HG02943 (cell line): ENCODE results near the gene WFIKKN1.

ENCODE experiments used
- ATAC-seq: cut with Tn5 transposase; IDR thresholded peaks from one replicate; pipeline ENCODE4 v1.9.1; 2021; ENCODE audit warnings: mild to moderate bottlenecking, low read depth, moderate library complexity; ENCODE audit not compliant: unreplicated experiment

WFIKKN1 gene

DNA sequence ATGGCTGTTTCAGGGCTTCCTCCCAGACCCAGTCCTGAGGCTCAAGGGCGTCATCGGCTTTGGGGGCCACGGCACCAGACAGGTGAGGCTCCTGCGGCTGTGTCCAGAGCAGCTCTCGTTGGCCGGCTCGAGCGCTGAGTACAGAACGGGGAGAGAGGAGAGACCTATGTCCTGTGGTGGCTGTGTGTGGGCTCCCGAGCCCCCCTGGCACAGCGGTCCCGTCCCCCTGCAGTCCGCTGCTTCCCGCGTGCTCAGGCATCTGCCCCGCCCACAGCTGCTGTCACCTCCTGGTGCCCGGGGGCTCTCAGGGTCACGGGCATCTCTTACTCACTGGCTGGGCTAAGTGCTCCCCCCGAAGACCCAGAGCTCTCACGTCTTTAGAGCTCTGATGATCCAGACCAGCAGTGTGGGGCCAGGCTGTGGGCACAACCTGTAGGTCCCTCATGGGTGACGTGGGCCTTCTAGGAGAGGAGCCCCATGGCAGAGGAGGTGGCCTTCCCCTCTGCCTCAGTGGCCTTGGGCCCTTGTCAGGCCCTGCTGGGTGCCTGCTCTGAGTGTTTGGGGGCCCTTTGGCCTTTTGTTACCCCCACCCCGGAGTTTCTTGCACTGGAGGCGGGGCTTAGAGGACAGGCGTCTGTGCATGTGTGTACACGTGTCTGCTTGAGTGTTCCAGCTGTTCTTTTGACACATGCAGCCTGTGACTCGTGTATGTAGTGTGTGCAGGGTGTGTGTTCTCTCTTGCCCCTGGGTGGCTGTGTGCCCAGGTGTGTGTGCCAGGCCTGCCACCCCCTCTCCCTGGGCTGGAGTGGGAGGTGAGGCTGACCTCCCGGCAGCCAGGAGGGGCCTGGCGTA is 21.9 kb downstream of the WFIKKN1 start:
- ATAC-seq: no peak

- ATAC-seq: no peak
Observed at GRCh38 chr16:654034-654433, 23.2 kb downstream of the WFIKKN1 start.

DNA sequence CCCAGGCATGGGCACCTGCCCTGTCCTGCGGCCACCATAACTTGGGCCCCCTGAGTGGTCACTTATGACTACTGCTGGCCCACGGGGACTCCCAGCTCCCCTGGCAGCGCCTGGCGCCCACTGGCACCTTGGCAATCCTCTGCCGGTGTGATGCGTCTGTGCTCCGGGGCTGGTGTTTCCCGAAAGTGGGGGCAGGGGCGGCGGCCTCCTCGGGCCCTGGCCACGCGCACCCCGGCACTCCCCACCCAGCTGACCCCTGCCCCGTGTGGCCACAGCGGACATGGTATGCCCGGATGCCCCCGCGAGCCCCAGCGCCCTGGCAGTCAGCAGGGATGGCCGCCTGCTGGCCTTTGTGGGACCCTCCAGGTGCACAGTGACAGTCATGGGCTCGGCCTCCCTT is 26.7 kb downstream of the WFIKKN1 start:
- ATAC-seq: no peak

- no peak for ATAC-seq
Observed at GRCh38 chr16:658679-659571, 28.1 kb downstream of the WFIKKN1 start.

GRCh38 chr16:659618-660017 is 28.8 kb downstream of the WFIKKN1 start:
- no peak for ATAC-seq

DNA sequence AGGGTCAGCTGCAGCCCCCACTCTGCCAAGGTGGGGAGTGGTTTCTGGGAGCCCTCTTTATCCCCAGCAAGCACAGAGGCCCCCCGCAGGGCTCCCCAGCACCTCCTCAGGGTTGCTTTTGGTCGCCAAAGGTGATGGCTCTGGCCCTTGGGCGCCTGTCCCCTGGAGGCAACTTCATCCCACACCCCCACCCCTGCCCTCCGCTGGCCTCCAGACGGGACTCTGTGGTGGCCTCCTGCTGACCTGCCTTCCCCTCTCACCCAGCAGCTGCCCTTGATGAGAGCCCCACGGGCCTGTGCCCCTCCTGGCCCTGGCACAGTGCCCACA is 29.3 kb downstream of the WFIKKN1 start:
- ATAC-seq: no peak

DNA sequence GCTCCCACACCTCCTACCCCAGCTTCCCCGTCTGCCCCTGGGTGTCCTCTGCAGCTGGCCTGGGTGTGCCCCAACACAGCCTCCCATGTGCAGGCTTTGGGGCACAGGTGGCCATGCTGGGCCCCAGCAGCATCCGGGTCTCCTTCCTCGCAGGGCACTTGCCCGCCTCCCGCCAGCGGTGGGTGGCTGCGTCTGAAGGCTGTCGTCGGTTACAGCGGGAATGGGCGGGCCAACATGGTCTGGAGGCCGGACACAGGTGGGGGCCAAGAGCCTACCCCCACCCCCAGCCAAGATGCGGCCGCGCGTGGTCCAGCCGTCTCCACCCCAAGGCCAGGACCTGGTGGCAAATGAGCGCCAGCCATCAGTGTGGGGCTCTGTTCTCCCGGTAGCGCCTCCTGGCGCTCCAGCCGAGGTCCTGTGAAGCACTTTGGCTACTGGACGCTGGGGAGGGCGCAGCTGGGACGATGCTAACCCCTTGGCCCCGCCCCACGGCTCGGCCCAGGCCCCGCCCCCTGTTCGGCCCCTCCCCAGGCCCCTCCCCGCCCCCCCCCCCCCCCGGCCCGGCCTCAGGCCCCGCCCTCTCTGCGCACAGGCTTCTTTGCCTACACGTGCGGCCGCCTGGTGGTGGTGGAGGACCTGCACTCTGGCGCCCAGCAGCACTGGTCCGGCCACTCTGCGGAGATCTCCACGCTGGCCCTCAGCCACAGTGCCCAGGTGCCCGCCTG is 29.8 kb downstream of the WFIKKN1 start:
- ATAC-seq: no peak

DNA sequence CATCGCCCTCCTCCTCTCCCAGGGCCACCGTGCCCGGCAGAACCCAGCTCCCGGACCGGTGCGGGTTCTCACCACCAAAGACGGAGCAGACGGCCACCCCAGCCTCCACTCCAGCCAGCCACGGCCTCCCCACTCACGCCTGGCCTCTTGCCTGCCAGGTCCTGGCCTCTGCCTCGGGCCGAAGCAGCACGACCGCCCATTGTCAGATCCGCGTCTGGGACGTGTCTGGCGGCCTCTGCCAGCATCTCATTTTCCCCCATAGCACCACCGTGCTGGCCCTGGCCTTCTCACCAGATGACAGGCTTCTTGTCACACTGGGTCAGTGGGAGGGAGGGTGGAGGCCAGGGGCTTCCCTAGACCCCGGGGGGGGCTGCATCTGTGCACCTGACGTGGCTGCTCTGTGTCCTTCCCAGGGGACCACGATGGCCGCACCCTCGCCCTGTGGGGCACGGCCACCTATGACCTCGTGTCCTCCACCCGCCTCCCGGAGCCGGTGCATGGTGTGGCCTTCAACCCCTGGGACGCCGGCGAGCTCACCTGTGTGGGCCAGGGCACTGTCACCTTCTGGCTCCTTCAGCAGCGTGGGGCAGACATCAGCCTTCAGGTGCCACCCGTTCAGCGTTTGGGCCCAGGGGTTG is 30.5 kb downstream of the WFIKKN1 start:
- ATAC-seq: no peak

- no peak for ATAC-seq
Observed at GRCh38 chr16:662095-662494, 31.3 kb downstream of the WFIKKN1 start.

GRCh38 chr16:662597-662996 is 31.8 kb downstream of the WFIKKN1 start:
- ATAC-seq: no peak

DNA sequence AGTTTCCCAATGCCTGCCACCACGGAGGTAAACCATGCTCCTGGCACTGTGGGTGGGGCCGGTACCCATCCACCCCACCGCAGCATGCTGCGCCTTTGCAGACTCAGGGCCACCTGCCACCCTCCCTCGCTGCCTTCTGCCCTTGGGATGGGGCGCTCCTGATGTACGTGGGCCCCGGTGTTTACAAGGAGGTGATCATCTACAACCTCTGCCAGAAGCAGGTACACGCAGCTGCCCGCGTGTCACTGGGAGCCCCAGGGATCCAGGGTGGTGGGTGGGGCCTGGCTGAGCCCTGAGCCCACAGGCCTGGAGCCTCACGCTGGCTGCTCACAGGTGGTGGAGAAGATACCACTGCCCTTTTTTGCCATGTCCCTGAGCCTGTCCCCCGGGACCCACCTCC is 35.8 kb downstream of the WFIKKN1 start:
- no peak for ATAC-seq

DNA sequence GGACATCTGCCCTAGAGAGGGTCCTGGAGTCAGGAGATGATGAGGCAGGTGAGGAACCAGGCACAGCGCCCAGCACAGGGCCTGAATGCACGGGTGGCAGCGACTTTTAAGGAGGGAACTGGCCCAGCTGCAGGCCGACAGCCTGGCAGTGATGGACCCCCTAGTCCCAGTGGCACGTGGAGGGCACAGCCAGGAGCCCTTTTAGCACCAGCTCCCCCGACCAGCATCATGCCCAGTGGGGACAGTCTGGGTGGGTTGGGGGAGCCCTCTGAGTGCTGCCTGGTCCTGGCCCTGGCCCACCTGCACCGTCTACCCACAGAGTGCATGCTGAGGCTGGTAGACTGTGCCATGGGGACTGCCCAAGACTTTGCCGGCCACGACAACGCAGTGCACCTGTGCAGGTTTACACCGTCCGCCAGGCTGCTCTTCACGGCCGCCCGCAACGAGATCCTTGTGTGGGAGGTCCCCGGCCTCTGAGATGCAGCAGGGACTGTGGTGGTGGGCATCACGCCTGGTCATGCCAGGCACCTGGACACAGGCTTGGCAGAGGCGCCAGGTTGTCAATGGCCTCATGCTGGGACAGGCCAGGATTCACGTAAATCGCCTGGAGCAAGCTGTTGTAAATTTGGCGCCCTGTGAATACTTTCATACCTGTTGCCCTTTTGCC is 36.5 kb downstream of the WFIKKN1 start:
- no peak for ATAC-seq

- no peak for ATAC-seq
Observed at GRCh38 chr16:667780-668518, 37.2 kb downstream of the WFIKKN1 start, which contains the start of gene RHOT2. Gene RHOT2, plus strand, starts transcription at chr16:668132. Its CDS starts 68 bp downstream, at chr16:668200.

- no peak for ATAC-seq
Observed at GRCh38 chr16:668519-669171, 37.9 kb downstream of the WFIKKN1 start.

- no peak for ATAC-seq
Observed at GRCh38 chr16:669666-670065, 38.9 kb downstream of the WFIKKN1 start.

DNA sequence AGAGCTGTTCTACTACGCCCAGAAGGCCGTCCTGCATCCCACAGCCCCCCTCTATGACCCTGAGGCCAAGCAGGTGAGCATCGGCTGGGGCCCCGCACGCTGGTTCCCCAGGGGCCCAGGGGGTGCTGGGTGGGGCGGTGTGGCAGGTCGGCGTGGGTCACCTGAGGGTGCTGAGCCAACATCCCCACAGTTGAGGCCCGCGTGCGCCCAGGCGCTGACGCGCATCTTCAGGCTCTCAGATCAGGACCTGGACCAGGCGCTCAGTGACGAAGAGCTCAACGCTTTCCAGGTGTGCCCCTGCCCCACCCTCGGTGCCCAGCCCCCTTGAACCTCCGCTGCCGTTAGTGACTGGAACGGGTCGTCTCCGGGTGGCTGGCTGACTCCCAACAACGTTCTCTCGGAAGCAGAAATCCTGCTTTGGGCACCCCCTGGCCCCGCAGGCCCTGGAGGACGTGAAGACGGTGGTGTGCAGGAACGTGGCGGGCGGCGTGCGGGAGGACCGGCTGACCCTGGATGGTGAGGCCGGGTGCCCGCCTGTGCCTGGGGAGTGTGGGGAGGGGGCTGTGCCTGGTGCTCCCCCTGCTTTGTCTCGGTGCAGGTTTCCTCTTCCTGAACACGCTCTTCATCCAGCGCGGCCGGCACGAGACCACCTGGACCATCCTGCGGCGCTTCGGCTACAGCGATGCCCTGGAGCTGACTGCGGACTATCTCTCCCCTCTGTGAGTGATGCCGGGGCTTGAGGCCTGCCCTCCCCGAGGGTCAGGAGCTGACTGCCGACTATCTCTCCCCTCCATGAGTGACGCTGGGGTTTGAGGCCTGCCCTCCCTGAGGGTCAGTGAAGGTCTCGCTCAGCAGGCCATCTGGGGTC is 39.9 kb downstream of the WFIKKN1 start:
- ATAC-seq: no peak

DNA sequence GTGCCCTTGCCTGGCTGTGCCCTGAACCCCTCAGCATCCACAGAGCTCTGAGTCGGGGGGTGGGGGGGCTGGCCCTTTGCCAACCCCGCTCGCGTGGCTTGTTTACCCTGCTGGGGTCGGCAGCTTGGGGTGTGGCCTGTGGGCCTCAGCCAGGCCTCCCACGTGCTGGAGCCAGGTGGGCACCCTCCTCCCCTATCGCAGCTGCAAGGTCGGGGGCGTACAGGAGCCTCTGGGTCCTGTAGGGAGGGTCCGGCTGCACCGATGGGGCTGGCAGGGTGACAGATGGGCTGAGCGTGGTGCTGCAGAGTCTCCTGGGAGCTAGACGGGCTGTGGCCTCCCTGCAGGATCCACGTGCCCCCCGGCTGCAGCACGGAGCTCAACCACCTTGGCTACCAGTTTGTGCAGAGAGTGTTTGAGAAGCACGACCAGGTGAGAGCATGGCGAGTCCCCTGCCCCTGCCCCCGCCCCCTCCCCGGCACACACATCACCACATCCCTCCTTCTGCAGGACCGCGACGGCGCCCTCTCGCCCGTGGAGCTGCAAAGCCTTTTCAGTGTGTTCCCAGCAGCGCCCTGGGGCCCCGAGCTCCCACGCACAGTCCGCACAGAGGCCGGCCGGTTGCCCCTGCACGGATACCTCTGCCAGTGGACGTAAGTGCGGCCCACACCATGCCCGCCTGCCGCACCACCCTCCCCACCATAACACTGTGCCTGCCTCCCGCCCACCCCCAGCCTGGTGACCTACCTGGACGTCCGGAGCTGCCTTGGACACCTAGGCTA is 40.8 kb downstream of the WFIKKN1 start:
- no peak for ATAC-seq
